ENCODE data around the gene TMEM52B. TPM values are rescaled to one million over a fixed set of nuclear protein-coding genes. Genes with fewer than 3 reads are reported as not detected.

The TMEM52B gene
- total and polyA plus RNA-seq, 9 of the 15 experiments (the other 6 are each of a cell fraction or from before 2014, with no cell fraction given), result not detected

- TF ChIP-seq, protein P1, sequence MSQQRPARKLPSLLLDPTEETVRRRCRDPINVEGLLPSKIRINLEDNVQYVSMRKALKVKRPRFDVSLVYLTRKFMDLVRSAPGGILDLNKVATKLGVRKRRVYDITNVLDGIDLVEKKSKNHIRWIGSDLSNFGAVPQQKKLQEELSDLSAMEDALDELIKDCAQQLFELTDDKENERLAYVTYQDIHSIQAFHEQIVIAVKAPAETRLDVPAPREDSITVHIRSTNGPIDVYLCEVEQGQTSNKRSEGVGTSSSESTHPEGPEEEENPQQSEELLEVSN (IDR thresholded peaks at IDR 0.05; ENCODE audit: borderline replicate concordance in 1 of 2, extremely low read depth in 1 of 2, insufficient read depth in 1 of 2, insufficient read length in 1 of 2, low read depth in 1 of 2, low read length in 1 of 2, poor library complexity in 1 of 2, severe bottlenecking in 1 of 2), result no peak
- TF ChIP-seq KLF13 (tag; IDR thresholded peaks at IDR 0.05; ENCODE audit: borderline replicate concordance, low read depth) (no peak), FOXA3 (CRISPR knock-in tag; conservative IDR thresholded peaks at IDR 0.05 in 1 of 2, IDR thresholded peaks at IDR 0.05 in 1 of 2) (no peak), CBFA2T3 (IDR thresholded peaks at IDR 0.05) (no peak)
- TF ChIP-seq, protein P2, sequence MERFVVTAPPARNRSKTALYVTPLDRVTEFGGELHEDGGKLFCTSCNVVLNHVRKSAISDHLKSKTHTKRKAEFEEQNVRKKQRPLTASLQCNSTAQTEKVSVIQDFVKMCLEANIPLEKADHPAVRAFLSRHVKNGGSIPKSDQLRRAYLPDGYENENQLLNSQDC (CRISPR knock-in tag; IDR thresholded peaks at IDR 0.05), result no peak
Measured at GRCh38 chr12:10174986-10175614, 3.7 kb upstream of the TMEM52B start (continued).

DNA sequence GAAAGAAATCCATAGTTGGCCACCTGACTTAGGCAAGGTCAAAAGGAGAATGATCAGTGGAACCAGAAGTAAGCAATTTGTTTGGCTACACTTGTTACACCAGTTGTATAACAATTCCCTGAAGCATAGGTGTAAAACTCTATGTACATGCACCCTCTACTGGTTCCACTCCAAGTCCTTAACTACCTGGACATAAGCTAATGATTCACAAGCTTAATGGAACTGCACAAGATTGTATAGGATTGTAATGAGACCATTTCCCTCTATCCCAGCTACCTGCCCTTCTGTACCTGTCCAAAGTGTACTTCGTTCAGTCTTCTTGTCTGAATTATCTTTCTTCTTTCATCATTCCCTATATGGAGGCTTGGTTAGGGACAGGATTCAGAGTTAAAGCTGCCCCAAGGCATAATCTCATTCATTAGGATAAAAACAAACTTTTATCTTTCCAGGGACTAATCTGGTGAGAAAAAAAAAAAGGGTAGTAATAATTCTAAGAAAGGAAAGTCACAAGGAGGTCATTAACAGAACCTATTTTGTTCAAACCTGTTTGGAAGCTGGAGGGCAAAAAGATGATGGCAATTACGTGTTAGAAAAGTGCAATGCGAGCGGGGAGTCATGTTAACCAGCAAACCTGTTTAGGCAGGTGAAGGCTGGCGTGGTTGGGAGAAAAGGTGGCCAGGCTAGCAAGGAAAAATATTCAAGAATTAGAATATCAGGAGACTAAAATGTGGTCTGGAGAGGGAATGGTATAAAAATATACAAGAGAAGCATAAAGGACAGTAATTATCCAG, 2.8 kb upstream of the TMEM52B start:
- FAIRE-seq (no peak), DNase-seq (ENCODE audit: extremely low read depth in 1 of 4, low spot score in 3 of 4) (no peak), ATAC-seq (no peak)
- Histone ChIP-seq H3K79me2 (ENCODE audit: control insufficient read depth, insufficient read depth, low read length) (no peaks in the 10 kb centered on the region), H3K27ac (ENCODE audit: extremely low read depth, low read depth, low read length) (no peak overlapping the region), H3K4me3 (no peak overlapping the region), H4K20me1 (replicated peaks; ENCODE audit: control insufficient read depth, insufficient read depth, low read length) (no peaks in the 10 kb centered on the region), H3K9ac (ENCODE audit: insufficient read depth in 1 of 2, low read depth in 2 of 2, low read length in 2 of 2) (no peak overlapping the region), H3K36me3 (ENCODE audit: control insufficient read depth, insufficient read depth, low read length) (no peaks in the 10 kb centered on the region), H2AFZ (ENCODE audit: low read depth, low read length) (no peak overlapping the region), H3K4me2 (ENCODE audit: insufficient read depth, low read length) (no peak overlapping the region), H3K9me3 (replicated peaks; ENCODE audit: control insufficient read depth, insufficient read depth, low read depth, low read length) (no peaks in the 10 kb centered on the region), H3K9me1 (ENCODE audit: control insufficient read depth, insufficient read depth, low read length) (no peaks in the 10 kb centered on the region), H3K4me1 (replicated peaks in 1 of 2; ENCODE audit: control insufficient read depth in 2 of 2, insufficient read depth in 2 of 2, low read length in 2 of 2) (no peaks in the 10 kb centered on the region), H3K27me3 (ENCODE audit: control insufficient read depth in 2 of 2, insufficient read depth in 2 of 2, low read length in 2 of 2) (peaks cover 0 to 8% of the 10 kb centered on the region in 2 experiments; a peak in 3 of 5 replicates)
- ChIA-PET POLR2A (interaction anchor here (0.6 kb wide), 1 partner anchor 57 kb away, joined by 3 read pairs; no protein-coding TSS in a partner anchor), CTCF (ENCODE audit: low intra/inter-chr PET ratio) (no interaction called here)
- TF ChIP-seq HES1 (IDR thresholded peaks at IDR 0.05; ENCODE audit: low read depth), result no peak
- in situ Hi-C loops (cut with MboI), result no loop called here
- WGBS (ENCODE audit: insufficient coverage, low coverage, missing lambda C conversion rate), result 0% methylated on average over 2 of the region's 5 CpGs
- intact Hi-C loops (cut with micrococcal nuclease), result no loop called here
- BruUV-seq (replicated peaks), result no TSS peak

Data from K562 (cell line).